Hepatic stellate cell (primary cell): ENCODE results near the gene BRINP2.

ENCODE experiments used
- DNase-seq: peaks from one replicate; pipeline ENCODE4 v3.0.0; 2011; ENCODE audit warnings: low spot score

Gene BRINP2, protein sequence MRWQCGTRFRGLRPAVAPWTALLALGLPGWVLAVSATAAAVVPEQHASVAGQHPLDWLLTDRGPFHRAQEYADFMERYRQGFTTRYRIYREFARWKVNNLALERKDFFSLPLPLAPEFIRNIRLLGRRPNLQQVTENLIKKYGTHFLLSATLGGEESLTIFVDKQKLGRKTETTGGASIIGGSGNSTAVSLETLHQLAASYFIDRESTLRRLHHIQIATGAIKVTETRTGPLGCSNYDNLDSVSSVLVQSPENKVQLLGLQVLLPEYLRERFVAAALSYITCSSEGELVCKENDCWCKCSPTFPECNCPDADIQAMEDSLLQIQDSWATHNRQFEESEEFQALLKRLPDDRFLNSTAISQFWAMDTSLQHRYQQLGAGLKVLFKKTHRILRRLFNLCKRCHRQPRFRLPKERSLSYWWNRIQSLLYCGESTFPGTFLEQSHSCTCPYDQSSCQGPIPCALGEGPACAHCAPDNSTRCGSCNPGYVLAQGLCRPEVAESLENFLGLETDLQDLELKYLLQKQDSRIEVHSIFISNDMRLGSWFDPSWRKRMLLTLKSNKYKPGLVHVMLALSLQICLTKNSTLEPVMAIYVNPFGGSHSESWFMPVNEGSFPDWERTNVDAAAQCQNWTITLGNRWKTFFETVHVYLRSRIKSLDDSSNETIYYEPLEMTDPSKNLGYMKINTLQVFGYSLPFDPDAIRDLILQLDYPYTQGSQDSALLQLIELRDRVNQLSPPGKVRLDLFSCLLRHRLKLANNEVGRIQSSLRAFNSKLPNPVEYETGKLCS

DNA sequence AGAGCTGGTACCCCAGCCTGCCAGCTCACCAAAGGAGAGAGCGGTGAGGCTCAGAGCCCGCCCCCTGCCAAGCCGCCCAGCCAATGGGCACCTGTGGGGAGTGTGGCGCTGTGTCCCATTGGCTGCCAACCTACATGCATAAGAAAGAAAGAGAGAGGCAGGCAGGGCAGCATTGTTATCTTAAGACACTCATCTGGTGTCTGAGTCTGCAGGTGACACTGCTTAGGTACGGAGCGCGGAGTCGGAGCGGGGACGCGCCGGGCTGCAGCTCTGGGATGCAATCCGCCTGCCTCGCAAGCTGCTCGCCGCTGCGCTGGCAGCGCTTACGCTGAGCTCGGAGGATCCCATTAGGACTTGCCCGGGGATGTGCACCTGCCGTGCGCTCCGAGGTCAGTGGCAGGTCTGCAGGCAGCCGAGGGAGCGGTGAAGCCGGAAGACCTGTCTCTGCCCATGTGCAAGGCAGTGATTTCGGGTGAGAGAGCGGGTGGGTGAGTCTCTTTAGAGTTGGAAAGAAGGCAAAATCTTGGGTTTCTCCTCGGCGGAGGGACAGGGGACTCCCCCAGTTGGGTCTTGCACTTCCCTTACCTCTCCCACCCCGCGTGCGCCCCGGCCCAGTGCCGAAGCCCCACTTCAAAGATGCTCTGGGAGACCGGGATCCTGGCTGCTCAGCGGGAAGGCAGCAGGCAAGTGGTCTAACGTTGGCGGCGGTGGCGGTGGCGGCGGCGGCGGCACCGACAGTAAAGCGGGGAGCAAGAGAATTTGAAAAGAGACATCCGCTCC, at the start of gene BRINP2:
TSS of gene BRINP2 (plus strand) at position 203 of the 780 bp plus-strand sequence. CDS start 58,919 bp downstream, outside the sequence.
- no peak for DNase-seq

DNA sequence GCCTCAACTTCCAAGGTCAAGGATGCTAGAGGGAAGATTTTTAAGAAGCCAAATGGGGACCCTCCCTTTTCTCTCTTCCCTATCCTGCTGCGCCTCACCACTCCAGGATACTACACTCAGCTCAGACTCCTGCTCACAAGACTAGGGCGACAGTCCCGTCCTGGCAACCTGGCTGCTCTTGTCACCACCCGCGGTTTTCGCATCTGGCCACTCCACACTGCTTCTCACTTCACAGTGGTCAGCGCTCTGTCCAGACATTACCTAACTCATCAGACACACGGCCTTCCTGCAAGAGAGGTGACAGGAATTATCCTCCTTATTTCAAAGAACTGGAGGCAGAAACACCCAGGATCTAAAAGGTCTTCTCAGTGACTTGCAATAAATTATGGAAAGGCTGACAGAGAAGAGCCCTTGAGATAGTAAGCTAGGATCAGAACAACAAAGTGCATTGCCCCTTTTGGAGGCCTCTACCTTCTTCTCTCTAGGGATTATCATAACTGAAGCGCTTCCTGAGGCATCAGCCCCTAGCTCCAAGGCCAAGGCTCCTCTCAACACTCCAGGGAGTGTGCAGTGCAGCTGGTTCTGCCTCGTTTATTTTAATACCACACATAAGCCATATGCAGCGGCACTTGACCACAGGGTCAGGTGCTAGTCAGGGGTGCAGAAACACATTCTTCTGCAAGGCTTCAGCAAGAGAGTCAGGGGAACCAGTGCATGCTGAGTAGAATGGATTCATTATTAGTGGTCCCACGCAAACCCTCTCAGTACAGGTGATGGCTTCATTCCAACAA, 48.1 kb upstream of the BRINP2 start:
- DNase-seq, result no peak

DNA sequence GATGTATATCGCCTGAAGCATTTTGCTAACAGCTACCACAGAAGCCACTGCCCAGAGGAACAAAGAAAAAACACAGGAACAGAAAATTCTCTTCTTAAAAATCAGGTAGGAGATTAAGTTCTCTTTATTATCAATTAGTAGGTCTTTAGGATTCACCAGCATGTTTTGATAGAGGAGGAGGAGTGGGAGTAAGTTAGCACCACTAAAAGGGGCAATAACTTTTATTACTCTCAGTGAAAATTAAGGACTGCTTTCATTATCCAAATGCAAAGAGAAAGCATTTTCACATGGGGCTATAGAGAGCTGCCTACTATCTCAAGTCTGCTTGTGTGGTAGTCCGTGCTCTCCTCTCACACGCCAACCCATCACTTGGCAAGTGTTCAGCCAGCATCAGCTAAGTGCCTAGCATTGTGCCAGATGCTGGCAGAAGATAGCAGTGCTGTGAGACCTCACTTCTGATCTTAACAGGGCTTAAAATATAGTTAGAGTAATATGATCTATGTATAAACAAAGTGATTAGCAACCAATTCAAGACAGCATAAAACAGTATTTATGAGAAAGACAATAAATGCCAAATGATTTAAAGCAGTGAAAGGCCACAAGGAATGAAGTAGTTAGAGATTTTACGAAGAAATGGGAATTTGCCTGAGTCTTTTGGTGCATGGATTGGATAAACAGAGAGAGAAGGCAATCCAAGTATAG, 46.0 kb upstream of the BRINP2 start:
- DNase-seq, result no peak

GRCh38 chr1:177126267-177126666, 44.5 kb upstream of the BRINP2 start:
- DNase-seq, result no peak

DNA sequence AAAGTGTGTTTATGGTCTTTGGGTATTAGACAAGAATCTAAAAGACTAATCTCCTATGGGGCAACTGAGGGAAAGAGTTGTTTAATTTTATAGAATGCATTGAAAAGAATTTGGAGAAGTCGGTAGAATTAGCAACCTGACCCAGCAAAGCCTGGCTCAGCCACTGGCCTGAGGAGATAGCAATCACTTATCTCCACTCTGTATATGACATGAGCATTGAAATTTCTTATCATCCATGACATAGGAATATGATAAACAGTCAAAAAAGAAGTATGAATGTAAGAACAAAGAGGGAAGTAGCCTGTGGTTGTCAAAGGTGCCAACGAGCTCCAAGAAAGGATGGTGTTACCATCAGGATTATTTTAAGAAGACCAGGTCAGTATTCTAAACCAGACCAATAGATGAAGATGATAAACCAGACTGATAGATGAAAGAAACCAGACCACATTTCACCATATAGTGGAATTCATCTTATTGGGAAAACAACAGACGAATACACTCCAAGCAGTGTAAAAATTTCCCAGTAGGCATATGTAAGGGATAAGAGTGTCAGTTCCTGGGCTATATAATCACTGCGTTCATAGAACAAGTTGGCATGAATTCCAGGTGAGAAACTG, 42.0 kb upstream of the BRINP2 start:
- no peak for DNase-seq

DNA sequence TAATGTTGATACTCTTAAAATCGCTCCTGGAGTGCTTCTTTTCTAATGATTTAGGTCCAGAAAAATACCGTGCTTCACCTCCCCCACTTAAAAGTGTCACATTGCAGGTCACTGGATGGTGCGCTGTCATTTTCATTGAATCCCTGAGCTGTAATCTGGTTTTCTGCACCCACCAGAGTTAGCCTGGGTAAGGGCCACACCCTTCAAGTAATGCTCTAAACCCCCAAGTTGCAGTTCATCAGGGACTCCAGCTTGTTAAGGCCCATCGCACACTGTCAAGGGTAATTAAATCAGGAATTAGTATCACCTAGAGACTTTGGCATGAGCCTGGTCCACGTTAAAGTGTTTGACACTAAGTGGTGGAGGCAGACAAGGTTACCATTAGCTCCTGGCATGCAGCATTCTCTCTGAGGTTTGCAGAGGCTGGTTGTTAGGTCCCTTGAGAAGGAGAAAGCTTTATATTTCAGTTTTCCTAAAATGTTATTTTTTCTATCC, 40.3 kb upstream of the BRINP2 start:
- no peak for DNase-seq

DNA sequence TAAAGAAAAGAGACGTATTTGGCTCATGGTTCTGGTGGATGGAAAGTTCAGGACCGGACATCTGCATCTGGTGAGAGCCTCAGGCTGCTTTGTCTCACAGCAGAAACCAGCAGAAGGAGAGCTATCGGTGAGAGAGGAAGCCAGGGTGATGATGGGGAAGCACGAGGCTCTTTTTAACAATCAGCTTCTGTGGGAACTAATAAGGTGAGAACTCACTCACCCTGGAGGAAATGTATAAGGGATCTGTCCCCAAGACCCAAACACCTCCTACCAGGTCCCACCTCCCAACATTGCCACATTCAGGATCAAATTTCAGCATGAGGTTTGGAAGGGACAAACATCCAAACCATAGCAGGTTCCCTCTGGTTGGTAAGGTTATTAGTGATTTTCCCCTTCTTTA, 39.0 kb upstream of the BRINP2 start:
- no peak for DNase-seq

- DNase-seq, result no peak
Observed at GRCh38 chr1:177132141-177132540, 38.6 kb upstream of the BRINP2 start.

- DNase-seq, result no peak
Observed at GRCh38 chr1:177133977-177134538, 36.7 kb upstream of the BRINP2 start.

DNA sequence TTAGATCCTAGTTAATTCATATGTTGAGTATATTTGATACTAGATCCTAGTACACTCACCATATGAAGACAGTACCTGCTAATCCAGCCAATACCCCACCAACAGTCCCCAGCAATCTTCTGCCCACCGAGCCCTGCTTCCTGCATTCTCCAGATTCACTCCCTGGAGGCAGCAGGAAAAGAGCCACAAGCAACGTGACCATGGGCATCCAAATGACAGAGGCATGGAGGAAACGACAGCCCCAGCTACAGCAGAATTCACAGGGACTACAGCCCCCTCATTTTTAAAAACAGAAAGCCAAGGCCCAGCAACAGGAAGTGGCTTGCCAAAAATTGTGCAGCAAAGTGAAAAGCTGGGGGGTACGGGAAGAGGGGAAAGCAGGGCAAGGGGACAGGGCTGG, 35.5 kb upstream of the BRINP2 start:
- DNase-seq, result no peak

DNA sequence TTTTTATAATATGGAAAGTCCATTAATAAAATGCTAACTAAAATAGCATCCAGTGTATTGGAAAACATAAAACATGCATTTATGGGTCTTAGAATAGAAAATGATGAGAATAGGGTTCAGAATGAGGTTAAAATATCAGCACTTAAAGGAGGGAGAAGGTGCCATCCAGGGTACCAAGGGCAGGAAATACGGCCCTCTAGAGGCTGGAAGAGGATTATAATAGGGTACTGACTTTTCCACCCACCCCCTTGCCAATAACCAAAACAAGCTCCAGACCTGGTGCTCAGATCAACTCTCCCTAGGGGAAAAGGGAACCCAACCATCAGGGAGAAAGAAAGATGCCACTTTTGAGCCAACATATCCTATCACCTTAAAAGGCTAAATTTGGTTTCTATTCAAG, 32.9 kb upstream of the BRINP2 start:
- DNase-seq, result no peak

DNA sequence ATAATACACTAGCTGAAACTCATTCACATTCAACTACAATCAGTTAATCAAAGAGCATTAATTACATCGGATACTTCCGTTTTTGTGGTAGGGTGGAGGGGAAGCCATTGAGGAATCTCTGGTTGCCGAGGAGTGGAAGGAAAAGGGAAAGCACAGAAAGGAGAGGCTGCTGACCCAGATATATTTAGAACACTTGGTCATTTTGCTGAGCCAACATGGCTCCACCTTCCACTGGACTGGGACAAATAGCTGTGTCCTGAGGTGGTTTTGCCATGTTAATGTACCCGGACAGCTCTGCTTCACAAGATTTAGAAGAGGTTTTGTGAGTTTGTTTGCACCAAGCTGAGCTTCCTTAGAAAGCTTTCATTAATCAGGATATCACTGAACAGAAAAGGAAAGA, 32.4 kb upstream of the BRINP2 start:
- DNase-seq, result no peak

DNA sequence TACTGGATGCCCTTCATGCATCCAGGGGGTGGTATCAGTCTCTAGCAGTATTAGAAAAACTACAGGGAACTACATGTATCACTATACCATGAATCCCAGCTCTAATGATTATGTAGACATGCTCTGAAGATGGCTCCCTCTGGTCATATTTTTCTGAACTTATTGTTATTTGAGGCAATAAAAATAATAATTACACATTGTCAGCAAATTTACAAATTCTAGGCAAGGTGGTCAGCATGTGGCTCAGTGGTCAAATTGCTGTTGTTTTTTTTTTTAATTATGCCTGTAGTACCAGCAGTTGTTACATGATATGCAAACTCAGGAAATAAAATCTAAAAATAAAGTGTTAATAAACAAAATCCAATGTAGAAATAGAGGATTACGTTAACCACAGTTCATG, 28.7 kb upstream of the BRINP2 start:
- no peak for DNase-seq

GRCh38 chr1:177142791-177143271, 27.9 kb upstream of the BRINP2 start:
- DNase-seq, result no peak

GRCh38 chr1:177145106-177146070, 25.4 kb upstream of the BRINP2 start:
- DNase-seq, result no peak

- DNase-seq, result no peak
Observed at GRCh38 chr1:177146499-177146898, 24.3 kb upstream of the BRINP2 start.

GRCh38 chr1:177162243-177162642, 8.5 kb upstream of the BRINP2 start:
- no peak for DNase-seq

DNA sequence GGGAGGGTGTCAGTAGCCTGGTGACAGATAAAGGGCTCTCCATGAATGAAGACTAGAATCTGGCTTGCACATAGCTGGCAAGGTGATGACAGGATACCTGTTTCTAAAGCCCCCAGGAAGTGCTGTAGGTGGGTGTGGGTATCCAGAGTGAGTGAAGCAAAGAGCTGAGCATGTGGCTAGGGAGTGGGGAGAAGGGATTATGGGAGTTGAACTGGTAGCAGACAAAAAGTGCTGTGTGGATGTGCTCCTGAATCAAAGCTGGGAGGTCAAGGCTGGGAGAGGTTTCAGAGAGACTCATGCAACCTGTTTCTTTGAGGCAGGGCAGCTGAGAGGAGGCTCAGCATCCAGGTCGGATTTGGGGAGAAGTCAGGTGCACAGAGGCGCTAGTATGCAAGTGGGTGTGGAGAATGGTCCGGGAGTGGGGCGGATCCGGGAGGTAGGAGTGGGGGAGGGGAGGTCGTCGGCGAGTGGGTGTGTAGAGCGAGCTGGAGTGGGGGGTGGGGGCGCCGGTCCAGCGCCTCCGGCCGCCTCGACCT, 6.8 kb upstream of the BRINP2 start:
- DNase-seq, result no peak
